ENCODE measurements around the gene PLP2.

Gene PLP2

GRCh38 chrX:49187526-49187925 is 15.8 kb downstream of the PLP2 start:
- no peak for DNase-seq

- no peak for DNase-seq
Measured at GRCh38 chrX:49188468-49189076, 16.9 kb downstream of the PLP2 start.

- no peak for DNase-seq
Measured at GRCh38 chrX:49189606-49190005, 17.9 kb downstream of the PLP2 start.

GRCh38 chrX:49190821-49191573 is 19.3 kb downstream of the PLP2 start:
- peak; percentile 21 to 73 (median 35) for DNase-seq

- DNase-seq, result no peak
Measured at GRCh38 chrX:49191574-49192011, 19.9 kb downstream of the PLP2 start.

- DNase-seq, result no peak
Measured at GRCh38 chrX:49192722-49193328, 21.1 kb downstream of the PLP2 start.

- no peak for DNase-seq
Measured at GRCh38 chrX:49193542-49193964, 21.9 kb downstream of the PLP2 start.

GRCh38 chrX:49197543-49198087 is 25.9 kb downstream of the PLP2 start:
- no peak for DNase-seq

- no peak for DNase-seq
Measured at GRCh38 chrX:49198540-49199314, 27.0 kb downstream of the PLP2 start.

GRCh38 chrX:49199315-49199595 is 27.6 kb downstream of the PLP2 start:
- DNase-seq, result no peak

GRCh38 chrX:49199906-49200771 is 28.4 kb downstream of the PLP2 start, which contains the start of gene SYP:
TSS of gene SYP (minus strand) at chrX:49200193. CDS start at chrX:49200186, 7 bp downstream.
- DNase-seq, result peak; percentile 57 to 86 (median 78)

GRCh38 chrX:49202022-49202421 is 30.3 kb downstream of the PLP2 start:
- DNase-seq, result no peak

- no peak for DNase-seq
Measured at GRCh38 chrX:49203536-49203935, 31.8 kb downstream of the PLP2 start.

- DNase-seq, result no peak
Measured at GRCh38 chrX:49204017-49204416, 32.3 kb downstream of the PLP2 start.

- DNase-seq, result no peak
Measured at GRCh38 chrX:49204709-49205108, 33.0 kb downstream of the PLP2 start.

GRCh38 chrX:49205443-49205842 is 33.7 kb downstream of the PLP2 start:
- no peak for DNase-seq

GRCh38 chrX:49206543-49206942 is 34.8 kb downstream of the PLP2 start:
- DNase-seq, result no peak

- no peak for DNase-seq
Measured at GRCh38 chrX:49208399-49208798, 36.7 kb downstream of the PLP2 start.

GRCh38 chrX:49209434-49210251 is 37.9 kb downstream of the PLP2 start:
- DNase-seq, result no peak

- no peak for DNase-seq
Measured at GRCh38 chrX:49210406-49210805, 38.7 kb downstream of the PLP2 start.

- DNase-seq, result no peak
Measured at GRCh38 chrX:49211074-49211473, 39.4 kb downstream of the PLP2 start.

Measured in activated naive CD4-positive, alpha-beta T cell (primary cell).